Trophoblast cell (in vitro differentiated cells and primary cell): ENCODE data around the gene C2orf72.

Experiments
- DNase-seq, 2 donors: peaks; one replicate each; pipeline ENCODE4 v3.0.0-alpha.2; 2016
- H2AFZ ChIP-seq: 2 replicates; pipeline ENCODE4 v1.6.1; 2013; ENCODE audit warnings: low read length, moderate library complexity, mild to moderate bottlenecking; ENCODE audit not compliant: insufficient read depth, poor library complexity
- H2AK5ac ChIP-seq: 2 replicates; pipeline ENCODE4 v1.6.1; 2013; ENCODE audit warnings: mild to moderate bottlenecking, low read length
- H2BK120ac ChIP-seq: 2 replicates; pipeline ENCODE4 v1.6.1; 2013; ENCODE audit warnings: low read length, mild to moderate bottlenecking, moderate library complexity; ENCODE audit not compliant: insufficient read depth, poor library complexity
- H2BK12ac ChIP-seq: 2 replicates; pipeline ENCODE4 v1.6.1; 2013; ENCODE audit warnings: mild to moderate bottlenecking, low read length, moderate library complexity
- H2BK5ac ChIP-seq: 2 replicates; pipeline ENCODE4 v1.6.1; 2013; ENCODE audit warnings: low read length, low read depth, moderate library complexity, mild to moderate bottlenecking; ENCODE audit not compliant: poor library complexity
- H3K14ac ChIP-seq: 2 replicates; pipeline ENCODE4 v1.6.1; 2013; ENCODE audit warnings: mild to moderate bottlenecking, low read length
- H3K18ac ChIP-seq: 2 replicates; pipeline ENCODE4 v1.6.1; 2013; ENCODE audit warnings: mild to moderate bottlenecking, low read length
- H3K23ac ChIP-seq: 2 replicates; pipeline ENCODE4 v1.6.1; 2013; ENCODE audit warnings: low read length
- H3K27ac ChIP-seq: 2 replicates; pipeline ENCODE4 v1.5.1; 2013; ENCODE audit warnings: low read depth, mild to moderate bottlenecking, inconsistent platforms, low read length, moderate library complexity
- H3K27me3 ChIP-seq: 2 replicates; pipeline ENCODE4 v1.6.1; 2013; ENCODE audit warnings: inconsistent platforms, mild to moderate bottlenecking, low read length, moderate library complexity; ENCODE audit not compliant: insufficient read depth
- H3K36me3 ChIP-seq, 2 experiments: 1 replicate in 1 of 2; 2 replicates in 1 of 2; pipeline ENCODE4 v1.6.1; 2013; ENCODE audit warnings: low read length in 2 of 2, mild to moderate bottlenecking in 2 of 2, moderate library complexity in 1 of 2; ENCODE audit not compliant: insufficient read depth in 2 of 2, control insufficient read depth in 1 of 2
- H3K4ac ChIP-seq: 2 replicates; pipeline ENCODE4 v1.6.1; 2013; ENCODE audit warnings: low read depth, mild to moderate bottlenecking, low read length, moderate library complexity
- H3K4me1 ChIP-seq, 2 experiments: 1 replicate in 1 of 2; 2 replicates in 1 of 2; pipeline ENCODE4 v1.6.1; 2013; ENCODE audit warnings: low read length in 2 of 2, mild to moderate bottlenecking in 2 of 2, moderate library complexity in 1 of 2; ENCODE audit not compliant: insufficient read depth in 2 of 2, control insufficient read depth in 1 of 2
- H3K4me2 ChIP-seq: 2 replicates; pipeline ENCODE4 v1.6.1; 2013; ENCODE audit warnings: inconsistent platforms, mild to moderate bottlenecking, low read length, moderate library complexity
- H3K4me3 ChIP-seq: 2 replicates; pipeline ENCODE4 v1.5.1; 2013; ENCODE audit warnings: mild to moderate bottlenecking, low read depth, low read length, inconsistent platforms
- H3K79me1 ChIP-seq: one replicate; pipeline ENCODE4 v1.6.1; 2013; ENCODE audit warnings: low read length
- H3K79me2 ChIP-seq: 2 replicates; pipeline ENCODE4 v1.6.1; 2013; ENCODE audit warnings: low read length, mild to moderate bottlenecking; ENCODE audit not compliant: control insufficient read depth, insufficient read depth, poor library complexity
- H3K9ac ChIP-seq: 2 replicates; pipeline ENCODE4 v1.6.1; 2013; ENCODE audit warnings: mild to moderate bottlenecking, low read length
- H3K9me3 ChIP-seq: 2 replicates; pipeline ENCODE4 v1.6.1; 2013; ENCODE audit warnings: low read depth, mild to moderate bottlenecking, control low read depth, inconsistent platforms, low read length; ENCODE audit not compliant: insufficient read depth
- H4K12ac ChIP-seq: 2 replicates; pipeline ENCODE4 v1.6.1; 2013; ENCODE audit warnings: low read depth, mild to moderate bottlenecking, low read length, moderate library complexity
- H4K8ac ChIP-seq: 2 replicates; pipeline ENCODE4 v1.6.1; 2013; ENCODE audit warnings: low read depth, mild to moderate bottlenecking, low read length, moderate library complexity
- H4K91ac ChIP-seq: one replicate; pipeline ENCODE4 v1.6.1; 2013; ENCODE audit warnings: low read depth, mild to moderate bottlenecking, low read length, moderate library complexity
- WGBS: extraction: QIAGEN DNeasy Blood & Tissue Kit; methylation state at CpG from one replicate; pipeline ENCODE4 v1.1.7; 2013; ENCODE audit warnings: missing lambda C conversion rate; ENCODE audit not compliant: insufficient read length, insufficient coverage; ENCODE audit errors: extremely low coverage; 5-methylcytosine and 5-hydroxymethylcytosine counted together

The C2orf72 gene

GRCh38 chr2:231047923-231048915 lies 10.9 kb downstream of the C2orf72 start:
- Histone ChIP-seq H3K4me1 (peaks cover 20 to 23% of the 10 kb centered on the region in 2 experiments), H3K79me1 (peaks cover 9% of the 10 kb centered on the region), H4K12ac (no peak overlapping the region), H2AFZ (no peak overlapping the region), H3K4me2 (no peak overlapping the region), H2BK12ac (no peak overlapping the region), H3K27ac (no peak overlapping the region), H4K91ac (no peak overlapping the region), H2BK120ac (no peak overlapping the region), H3K27me3 (no peaks in the 10 kb centered on the region), H3K23ac (no peak overlapping the region), H3K9ac (no peak overlapping the region), H3K4me3 (no peak overlapping the region), H4K8ac (no peak overlapping the region), H3K36me3 (peaks cover 0 to 6% of the 10 kb centered on the region in 2 experiments), H3K14ac (no peak overlapping the region), H3K79me2 (no peaks in the 10 kb centered on the region), H3K18ac (no peak overlapping the region), H3K9me3 (no peaks in the 10 kb centered on the region), H2AK5ac (no peak overlapping the region), H3K4ac (no peak overlapping the region), H2BK5ac (no peak overlapping the region)
- DNase-seq: no peak
- no CpG with 5 or more reads among the region's 10 CpGs for WGBS

DNA sequence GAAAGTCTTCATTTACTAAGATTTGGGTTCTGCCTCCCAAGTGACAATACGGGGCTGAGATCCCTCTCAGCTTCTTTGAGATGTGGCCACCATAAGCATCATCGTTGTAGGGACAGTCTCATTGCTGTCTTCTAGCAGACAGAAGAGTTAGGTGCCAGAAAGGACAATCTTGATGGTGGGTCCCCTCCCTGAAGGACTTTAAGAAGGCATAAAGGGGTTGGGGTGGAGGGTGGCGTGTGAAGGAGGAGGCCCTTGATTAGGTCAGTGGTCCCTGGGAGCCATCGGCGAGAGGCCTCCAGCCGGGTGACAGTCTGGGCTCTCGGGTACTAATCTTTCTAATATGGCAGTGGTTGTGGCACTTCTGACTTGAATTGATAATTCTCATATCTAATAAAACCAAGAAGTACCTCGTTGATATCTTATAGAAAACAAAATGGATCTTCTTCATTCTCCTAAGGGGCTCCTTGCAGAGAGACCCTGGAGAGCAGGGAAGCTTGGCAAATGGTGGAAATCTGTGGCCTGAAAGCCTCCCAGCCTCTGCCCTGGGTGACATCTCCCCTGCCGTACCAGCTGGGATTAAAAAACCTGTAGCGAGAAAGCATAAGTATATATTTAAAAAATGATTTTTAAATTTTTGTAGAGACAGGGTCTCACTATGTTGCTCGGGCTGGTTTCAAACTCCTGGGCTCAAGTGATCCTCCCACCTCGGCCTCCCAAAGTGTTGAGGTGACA lies 12.1 kb downstream of the C2orf72 start:
- Histone ChIP-seq H4K91ac (no peak overlapping the region), H2AFZ (no peak overlapping the region), H3K79me1 (peaks cover 9% of the 10 kb centered on the region), H3K14ac (no peak overlapping the region), H3K4me2 (no peak overlapping the region), H3K18ac (no peak overlapping the region), H3K27ac (peak overlapping the region; percentile 57), H4K12ac (no peak overlapping the region), H4K8ac (no peak overlapping the region), H2BK120ac (no peak overlapping the region), H3K9ac (no peak overlapping the region), H2BK12ac (peak overlapping the region; percentile 51), H2BK5ac (no peak overlapping the region), H3K4ac (no peak overlapping the region), H3K4me1 (peaks cover 20 to 23% of the 10 kb centered on the region in 2 experiments), H3K27me3 (no peaks in the 10 kb centered on the region), H3K36me3 (peaks cover 0 to 6% of the 10 kb centered on the region in 2 experiments), H3K9me3 (no peaks in the 10 kb centered on the region), H3K4me3 (no peak overlapping the region), H3K79me2 (no peaks in the 10 kb centered on the region), H3K23ac (no peak overlapping the region), H2AK5ac (peak overlapping the region; percentile 56)
- no CpG with 5 or more reads among the region's 12 CpGs for WGBS
- DNase-seq: no peak

GRCh38 chr2:231050018-231050901 lies 12.9 kb downstream of the C2orf72 start:
- H2BK5ac ChIP-seq: peak overlapping the region; percentile 50
- no peak overlapping the region for H3K4ac ChIP-seq
- H2BK12ac ChIP-seq: peak overlapping the region; percentile 4
- no peaks in the 10 kb centered on the region for H3K9me3 ChIP-seq
- no peaks in the 10 kb centered on the region for H3K27me3 ChIP-seq
- no peak overlapping the region for H3K4me3 ChIP-seq
- no peak overlapping the region for H3K23ac ChIP-seq
- no peak overlapping the region for H3K4me2 ChIP-seq
- no CpG with 5 or more reads among the region's 9 CpGs for WGBS
- no peak overlapping the region for H2AK5ac ChIP-seq
- H3K79me2 ChIP-seq: no peaks in the 10 kb centered on the region
- H4K8ac ChIP-seq: peak overlapping the region; percentile 59
- H3K79me1 ChIP-seq: peaks cover 9% of the 10 kb centered on the region
- peak overlapping the region; percentile 42 for H3K14ac ChIP-seq
- peaks cover 20 to 23% of the 10 kb centered on the region in 2 experiments for H3K4me1 ChIP-seq
- H3K36me3 ChIP-seq: peaks cover 0 to 6% of the 10 kb centered on the region in 2 experiments
- DNase-seq: peak in 1 of 2 donors; percentile 35
- H4K91ac ChIP-seq: peak overlapping the region; percentile 21
- H4K12ac ChIP-seq: peak overlapping the region; percentile 23
- H3K9ac ChIP-seq: no peak overlapping the region
- H3K27ac ChIP-seq: peak overlapping the region; percentile 83
- peak overlapping the region; percentile 44 for H2BK120ac ChIP-seq
- H2AFZ ChIP-seq: no peak overlapping the region
- H3K18ac ChIP-seq: peak overlapping the region; percentile 49

DNA sequence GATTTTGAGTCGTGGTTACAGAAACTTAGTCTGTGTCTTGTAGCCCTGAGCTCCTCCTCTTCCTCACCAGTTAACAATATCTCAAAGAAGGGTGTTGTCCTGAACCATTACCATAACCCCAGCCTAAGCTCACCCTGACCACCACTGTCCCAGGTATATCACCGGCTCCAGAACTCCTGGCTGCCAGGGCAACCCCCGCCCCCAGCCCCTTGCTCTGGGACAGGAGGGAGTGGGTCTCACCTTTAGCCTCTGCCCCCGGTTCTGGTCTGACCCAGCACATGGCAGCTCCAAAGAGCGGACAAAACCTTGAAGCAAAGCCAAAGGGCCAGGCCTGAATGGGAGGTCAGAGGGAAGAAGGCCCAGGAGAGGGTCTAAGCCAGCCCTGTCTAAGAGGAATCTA lies 13.8 kb downstream of the C2orf72 start:
- Histone ChIP-seq H2BK5ac (no peak overlapping the region), H3K18ac (no peak overlapping the region), H4K12ac (no peak overlapping the region), H3K4me1 (peaks cover 20 to 23% of the 10 kb centered on the region in 2 experiments), H2BK12ac (no peak overlapping the region), H3K23ac (no peak overlapping the region), H3K27ac (peak overlapping the region; percentile 83), H3K14ac (no peak overlapping the region), H3K9me3 (no peaks in the 10 kb centered on the region), H3K4ac (no peak overlapping the region), H4K91ac (peak overlapping the region; percentile 77), H4K8ac (no peak overlapping the region), H3K79me1 (peaks cover 9% of the 10 kb centered on the region), H3K79me2 (no peaks in the 10 kb centered on the region), H2AK5ac (peak overlapping the region; percentile 3), H3K36me3 (peaks cover 0 to 6% of the 10 kb centered on the region in 2 experiments), H3K9ac (no peak overlapping the region), H2AFZ (no peak overlapping the region), H3K4me3 (no peak overlapping the region), H2BK120ac (no peak overlapping the region), H3K4me2 (no peak overlapping the region), H3K27me3 (no peaks in the 10 kb centered on the region)
- DNase-seq: no peak
- no CpG with 5 or more reads among the region's 5 CpGs for WGBS
